Measurements from ENCODE around the gene ZNF570. TPM values are rescaled to one million over a fixed set of nuclear protein-coding genes. Genes with fewer than 3 reads are reported as not detected.

The ZNF570 gene
- total and polyA plus RNA-seq, 2 of the 13 experiments (the other 11 are each of a cell fraction or from before 2014, with no cell fraction given), result 1.0 to 4.4 TPM

- TF ChIP-seq MED13 (CRISPR knock-in tag; IDR thresholded peaks at IDR 0.05) (0 out of 2 replicates have a peak, but pooled peaks have one; percentile 15), BRF2 (CRISPR knock-in tag; IDR thresholded peaks at IDR 0.05) (no peak), RXRB (CRISPR knock-in tag; IDR thresholded peaks at IDR 0.05; ENCODE audit: borderline replicate concordance) (no peak), DNMT1 (CRISPR knock-in tag; IDR thresholded peaks at IDR 0.05) (no peak), POLR2G (IDR thresholded peaks at IDR 0.05; ENCODE audit: low read depth, low read length) (peak; percentile 84), ZEB1 (IDR thresholded peaks at IDR 0.05; ENCODE audit: insufficient replicate concordance, low read depth) (no peak), CHD2 (IDR thresholded peaks at IDR 0.05; ENCODE audit: low read depth, low read length) (peak; percentile 70), ZNF264 (CRISPR knock-in tag; IDR thresholded peaks at IDR 0.05) (0 out of 2 replicates have a peak, but pooled peaks have one; percentile 5), PRPF4 (IDR thresholded peaks at IDR 0.05; ENCODE audit: low read depth, low read length, poor library complexity, severe bottlenecking) (no peak), NFE2 (CRISPR knock-in tag; IDR thresholded peaks at IDR 0.05) (no peak), ZNF768 (CRISPR knock-in tag; IDR thresholded peaks at IDR 0.05) (no peak), PBX3 (CRISPR knock-in tag; IDR thresholded peaks at IDR 0.05; ENCODE audit: borderline replicate concordance) (no peak), CREB1 (IDR thresholded peaks at IDR 0.05) (no peak), CREB1 (CRISPR knock-in tag; IDR thresholded peaks at IDR 0.05) (peak; percentile 84), CBX1 (IDR thresholded peaks at IDR 0.05; ENCODE audit: low read depth) (peak; percentile 86), ZNF75D (CRISPR knock-in tag; IDR thresholded peaks at IDR 0.05; ENCODE audit: borderline replicate concordance) (no peak), NFKB2 (CRISPR knock-in tag; IDR thresholded peaks at IDR 0.05; ENCODE audit: borderline replicate concordance) (no peak; the same call in 1 of the 2 replicates), MEF2D (CRISPR knock-in tag; IDR thresholded peaks at IDR 0.05) (peak; percentile 82), ZSCAN30 (CRISPR knock-in tag; IDR thresholded peaks at IDR 0.05) (no peak), GRHL1 (CRISPR knock-in tag; conservative IDR thresholded peaks at IDR 0.05) (no peak), PHF8 (CRISPR knock-in tag; IDR thresholded peaks at IDR 0.05) (peak; percentile 89)
- TF ChIP-seq, protein P1, sequence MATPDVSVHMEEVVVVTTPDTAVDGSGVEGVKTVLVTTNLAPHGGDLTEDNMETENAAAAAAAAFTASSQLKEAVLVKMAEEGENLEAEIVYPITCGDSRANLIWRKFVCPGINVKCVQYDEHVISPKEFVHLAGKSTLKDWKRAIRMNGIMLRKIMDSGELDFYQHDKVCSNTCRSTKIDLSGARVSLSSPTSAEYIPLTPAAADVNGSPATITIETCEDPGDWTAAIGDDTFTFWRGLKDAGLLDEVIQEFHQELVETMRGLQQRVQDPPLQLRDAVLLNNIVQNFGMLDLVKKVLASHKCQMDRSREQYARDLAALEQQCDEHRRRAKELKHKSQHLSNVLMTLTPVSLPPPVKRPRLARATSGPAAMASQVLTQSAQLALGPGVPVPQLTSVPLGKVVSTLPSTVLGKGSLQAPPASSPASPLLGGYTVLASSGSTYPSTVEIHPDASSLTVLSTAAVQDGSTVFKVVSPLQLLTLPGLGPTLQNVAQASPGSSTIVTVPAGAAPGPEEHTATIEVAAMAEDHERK (CRISPR knock-in tag; IDR thresholded peaks at IDR 0.05; ENCODE audit: low read depth), result peak; percentile 60; the same call in 1 of the 2 replicates
- TF ChIP-seq, protein P2, sequence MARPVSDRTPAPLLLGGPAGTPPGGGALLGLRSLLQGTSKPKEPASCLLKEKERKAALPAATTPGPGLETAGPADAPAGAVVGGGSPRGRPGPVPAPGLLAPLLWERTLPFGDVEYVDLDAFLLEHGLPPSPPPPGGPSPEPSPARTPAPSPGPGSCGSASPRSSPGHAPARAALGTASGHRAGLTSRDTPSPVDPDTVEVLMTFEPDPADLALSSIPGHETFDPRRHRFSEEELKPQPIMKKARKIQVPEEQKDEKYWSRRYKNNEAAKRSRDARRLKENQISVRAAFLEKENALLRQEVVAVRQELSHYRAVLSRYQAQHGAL (CRISPR knock-in tag; IDR thresholded peaks at IDR 0.05; ENCODE audit: not compliant biosample characterization), result no peak
- TF ChIP-seq, protein P3, sequence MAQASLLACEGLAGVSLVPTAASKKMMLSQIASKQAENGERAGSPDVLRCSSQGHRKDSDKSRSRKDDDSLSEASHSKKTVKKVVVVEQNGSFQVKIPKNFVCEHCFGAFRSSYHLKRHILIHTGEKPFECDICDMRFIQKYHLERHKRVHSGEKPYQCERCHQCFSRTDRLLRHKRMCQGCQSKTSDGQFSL (CRISPR knock-in tag; IDR thresholded peaks at IDR 0.05), result no peak
These were observed 2.2 kb upstream of the ZNF570 start, which contains the start of gene ZNF569 (continued) for GRCh38 chr19:37466798-37467607.
